A172 (cell line): ENCODE results near the gene DHODH. TPM values are rescaled to one million over a fixed set of nuclear protein-coding genes. Genes with fewer than 3 reads are reported as not detected.
A peak's percentile ranks its signal among the peaks of the same experiment; 100 is the strongest.

Source experiments
- DNase-seq: peaks from one replicate; pipeline ENCODE4 v3.0.0-alpha.2; 2015; ENCODE audit warnings: low spot score
- total RNA-seq: library from RNA; depleted of rRNA; stranded (reverse); fragments of >200 nt; shearing (Covaris generic); gene quantifications from 2 replicates; pipeline ENCODE4 v1.2.3, GENCODE V29; 2014

Gene DHODH
- total RNA-seq, 1 experiment from 2014 or later = 10.2 TPM

GRCh38 chr16:72013888-72014581 is 5.5 kb downstream of the DHODH start:
- DNase-seq = peak; percentile 7

GRCh38 chr16:72014675-72015074 is 6.1 kb downstream of the DHODH start:
- DNase-seq = no peak

GRCh38 chr16:72015124-72015523 is 6.6 kb downstream of the DHODH start:
- no peak for DNase-seq

GRCh38 chr16:72018470-72018869 is 9.9 kb downstream of the DHODH start:
- no peak for DNase-seq

GRCh38 chr16:72021043-72021442 is 12.5 kb downstream of the DHODH start:
- DNase-seq = no peak

GRCh38 chr16:72022127-72022526 is 13.6 kb downstream of the DHODH start:
- DNase-seq = no peak

- DNase-seq = no peak
These were observed 15.4 kb downstream of the DHODH start for GRCh38 chr16:72023962-72024361.

- DNase-seq = no peak
These were observed 16.4 kb downstream of the DHODH start for GRCh38 chr16:72024862-72025382.

GRCh38 chr16:72025404-72026114 is 17.0 kb downstream of the DHODH start:
- DNase-seq = no peak

- DNase-seq = no peak
These were observed 19.3 kb downstream of the DHODH start for GRCh38 chr16:72027669-72028378.

- no peak for DNase-seq
These were observed 21.2 kb downstream of the DHODH start for GRCh38 chr16:72029567-72030271.

GRCh38 chr16:72033437-72033836 is 24.9 kb downstream of the DHODH start:
- no peak for DNase-seq

GRCh38 chr16:72036098-72036497 is 27.6 kb downstream of the DHODH start:
- no peak for DNase-seq

- peak; percentile 35 for DNase-seq
These were observed 33.7 kb downstream of the DHODH start for GRCh38 chr16:72042157-72042660.

GRCh38 chr16:72043058-72043457 is 34.5 kb downstream of the DHODH start:
- no peak for DNase-seq

GRCh38 chr16:72043539-72043938 is 35.0 kb downstream of the DHODH start:
- no peak for DNase-seq

- DNase-seq = no peak
These were observed 35.8 kb downstream of the DHODH start for GRCh38 chr16:72044296-72044695.

GRCh38 chr16:72044825-72045359 is 36.3 kb downstream of the DHODH start:
- no peak for DNase-seq

- no peak for DNase-seq
These were observed 40.6 kb downstream of the DHODH start for GRCh38 chr16:72049110-72049509.

GRCh38 chr16:72050769-72051464 is 42.4 kb downstream of the DHODH start:
- no peak for DNase-seq

- DNase-seq = no peak
These were observed 43.3 kb downstream of the DHODH start for GRCh38 chr16:72051818-72052217.
